CD4-positive, alpha-beta T cell treated with Interleukin-15 for 1 hour (primary cell): ENCODE data around the gene STAM.
A peak's percentile ranks its signal among the peaks of the same experiment; 100 is the strongest.
"Not testable (repeated sequence)": the region's sequence is repeated elsewhere in the genome, so short reads cannot be mapped to it uniquely, and the experiment has no call there.

Experiments
- DNase-seq: peaks from one replicate; pipeline ENCODE4 v3.0.0-alpha.2; 2020

The STAM gene

DNA sequence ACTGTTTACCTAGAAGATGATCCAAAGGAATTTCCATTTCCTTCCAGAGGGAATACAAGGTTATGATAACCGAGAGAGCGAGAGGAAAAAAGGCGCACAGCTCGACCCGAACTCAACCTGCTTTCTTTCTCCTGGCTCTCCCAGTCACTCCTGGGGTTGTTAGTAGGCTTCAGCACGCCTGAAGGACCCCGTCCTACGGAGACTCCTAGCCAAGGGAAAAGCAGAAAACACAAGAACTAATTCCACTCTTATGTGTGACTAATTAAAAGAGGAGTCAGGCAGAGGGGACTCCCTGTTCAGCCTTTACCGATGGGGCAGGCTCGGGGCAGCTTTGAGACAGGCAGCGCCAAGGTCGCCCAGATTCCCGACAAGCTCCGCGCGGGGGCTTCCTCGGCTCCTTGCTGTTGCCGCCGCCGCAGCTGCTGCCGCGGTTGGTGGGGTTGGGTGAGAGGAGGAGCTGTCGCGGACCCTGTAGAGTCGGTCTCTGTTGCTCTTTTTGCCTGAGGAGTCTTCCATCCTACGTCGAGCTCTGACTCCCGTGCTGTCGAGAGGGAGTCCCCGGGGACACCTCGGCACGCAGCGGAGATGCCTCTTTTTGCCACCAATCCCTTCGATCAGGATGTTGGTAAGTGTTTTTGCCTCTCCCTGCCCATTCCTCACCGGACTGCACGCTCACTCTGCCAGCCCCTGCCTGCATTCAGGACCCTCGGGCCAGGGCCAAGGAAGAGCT lies at the start of gene STAM:
STAM (plus strand) TSS at position 397 of the 730 bp plus-strand sequence; CDS start at position 586, 189 bp downstream.
- peak; percentile 93 for DNase-seq

DNA sequence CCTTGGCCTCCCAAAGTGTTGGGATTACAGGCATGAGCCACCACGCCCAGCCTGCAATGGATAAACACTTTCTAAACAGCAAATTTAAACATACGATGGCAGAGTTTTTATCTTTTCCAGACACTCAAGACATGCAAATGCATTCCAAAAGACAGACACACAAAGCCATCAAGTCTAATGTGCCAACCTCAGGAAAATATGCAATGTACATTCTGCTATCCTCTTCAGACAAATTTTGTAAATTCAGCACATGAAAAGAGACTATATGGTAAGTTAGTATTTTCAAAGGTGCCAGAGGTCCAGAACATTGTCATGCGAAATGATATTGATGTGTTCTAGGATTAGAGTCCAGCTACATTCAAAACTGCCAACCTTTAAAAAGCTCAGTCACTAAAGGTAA lies 46.6 kb upstream of the STAM start:
- DNase-seq = no peak

DNA sequence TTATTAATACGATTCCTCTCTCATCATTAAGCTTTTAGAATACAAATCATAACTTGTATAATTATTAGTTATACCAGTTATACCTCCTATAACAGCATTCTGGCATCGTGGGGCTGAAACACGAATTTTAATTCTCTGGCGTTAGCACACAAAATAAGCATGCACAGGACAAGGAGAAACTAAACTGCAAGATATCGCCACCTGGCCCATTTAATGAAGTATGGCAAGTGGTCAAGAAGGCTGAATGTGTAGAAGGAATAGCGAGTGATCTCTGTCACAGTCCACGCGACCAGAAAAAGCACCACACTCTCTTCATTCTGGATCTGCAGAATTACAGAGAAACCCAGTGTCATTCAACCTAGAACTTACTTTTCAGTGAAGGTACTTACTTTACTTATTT lies 44.9 kb upstream of the STAM start:
- DNase-seq = no peak

DNA sequence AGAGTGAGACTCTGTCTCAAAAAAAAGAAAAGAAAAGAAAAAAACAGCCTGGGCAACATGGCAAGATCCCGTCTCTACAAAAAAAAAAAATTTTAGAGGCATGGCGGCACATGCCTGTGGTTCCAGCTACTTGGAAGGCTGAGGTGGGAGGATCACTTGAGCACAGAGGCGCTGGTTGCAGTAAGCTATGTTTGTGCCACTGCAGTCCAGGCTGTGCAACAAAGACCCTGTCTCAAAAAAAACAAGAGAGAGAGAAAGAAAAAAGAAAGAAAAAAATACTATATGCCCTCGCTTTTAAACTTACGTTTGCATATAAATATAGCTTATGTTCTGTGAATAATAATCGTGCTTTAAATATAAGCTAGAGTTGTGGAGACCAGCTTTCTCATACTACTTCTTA lies 38.0 kb upstream of the STAM start:
- no peak for DNase-seq

DNA sequence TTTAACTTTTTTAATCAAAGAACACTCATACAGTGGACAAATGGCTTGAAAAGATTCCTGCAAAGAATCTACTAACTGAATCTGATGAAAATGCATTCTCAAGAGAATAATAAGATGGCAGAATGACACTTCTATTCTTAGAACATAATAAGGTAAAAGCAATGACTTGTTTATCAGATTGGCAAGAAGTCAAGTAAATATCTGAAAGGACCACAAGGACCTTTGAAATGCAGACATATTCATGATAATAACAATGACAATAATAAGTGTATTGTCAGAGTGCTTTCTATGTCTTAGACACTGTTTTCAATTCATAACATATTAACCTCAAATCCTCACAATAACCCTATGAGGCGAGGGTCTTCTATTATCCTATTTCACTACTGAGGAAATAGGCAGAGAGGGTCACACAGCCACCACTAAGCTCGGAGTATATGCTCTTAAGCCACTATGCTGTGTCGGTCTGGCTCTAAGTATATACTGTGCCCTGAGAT lies 37.4 kb upstream of the STAM start:
- DNase-seq = no peak

DNA sequence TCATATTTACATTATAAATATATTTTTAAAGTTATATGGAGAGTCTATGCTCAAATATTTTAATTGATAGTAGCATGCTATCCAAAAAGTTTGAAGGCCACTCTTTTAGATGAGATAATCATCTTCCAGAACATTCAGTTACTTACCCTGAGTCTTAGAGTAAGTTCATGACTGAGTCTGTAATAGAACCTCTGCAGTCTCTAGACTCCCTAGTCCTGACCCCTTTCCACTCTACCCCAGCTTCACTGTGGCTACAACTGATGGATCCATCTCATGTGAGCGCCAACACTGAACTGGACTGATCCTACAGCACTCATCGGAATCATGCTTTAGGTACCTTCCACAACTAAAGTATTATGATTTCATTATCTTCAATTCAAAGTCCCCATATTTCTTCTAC lies 36.9 kb upstream of the STAM start:
- DNase-seq = no peak

DNA sequence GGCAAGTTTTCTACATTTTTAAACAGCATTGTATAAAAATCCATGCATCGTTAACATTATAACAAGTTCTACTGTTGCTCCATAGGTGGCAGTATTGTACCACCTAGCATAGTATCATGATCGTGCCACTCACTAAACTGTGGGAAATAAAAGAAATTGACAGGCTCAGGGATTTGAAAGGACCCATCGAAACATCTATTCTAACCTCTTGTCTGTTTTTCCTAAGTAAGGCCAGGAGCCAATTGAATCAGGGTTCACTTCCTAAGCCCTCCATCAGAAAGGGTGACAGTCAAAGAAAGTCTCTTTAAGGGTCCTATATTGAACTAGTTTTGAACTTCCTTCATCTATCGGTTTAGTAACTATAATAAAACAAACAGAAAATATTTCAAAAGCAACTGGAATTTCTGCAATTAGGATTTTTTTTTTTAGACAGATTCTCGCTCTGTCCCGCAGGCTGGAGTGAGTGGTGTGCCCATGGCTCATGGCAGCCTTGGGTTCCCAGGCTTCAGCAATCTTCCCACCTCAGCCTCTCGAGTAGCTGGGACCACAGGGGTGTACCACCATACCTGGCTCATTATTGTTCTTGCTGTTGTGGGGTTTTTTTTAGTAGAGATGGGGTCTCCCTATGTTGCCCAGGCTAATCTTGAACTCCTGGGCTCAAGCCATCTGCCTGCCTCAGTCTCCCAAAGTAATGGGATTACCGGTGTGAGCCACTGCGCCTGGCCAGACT lies 36.2 kb upstream of the STAM start:
- no peak for DNase-seq

DNA sequence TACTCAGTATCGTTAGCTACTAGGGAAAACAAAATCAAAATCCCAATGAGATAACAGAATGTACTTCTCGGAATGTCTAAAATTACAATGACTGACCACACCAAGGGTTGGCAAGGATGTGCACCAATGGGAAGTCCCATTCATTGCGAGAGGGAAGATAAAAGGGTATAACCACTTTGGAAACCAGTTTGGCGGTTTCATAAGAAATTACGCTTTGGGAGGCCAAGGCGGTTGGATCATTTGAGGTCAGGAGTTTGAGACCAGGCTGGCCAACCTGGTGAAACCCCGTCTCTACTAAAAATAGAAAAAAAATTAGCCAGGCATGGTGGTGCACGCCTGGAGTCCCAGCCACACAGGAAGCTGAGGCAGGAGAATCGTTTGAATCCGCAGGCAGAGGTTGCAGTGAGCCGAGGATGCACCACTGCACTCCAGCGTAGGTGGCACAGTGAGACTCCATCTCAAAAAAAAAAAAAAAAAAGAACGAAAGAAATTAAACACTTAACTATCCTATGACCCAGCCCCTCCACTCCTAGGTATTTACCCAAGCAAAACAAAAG lies 34.4 kb upstream of the STAM start:
- no peak for DNase-seq

DNA sequence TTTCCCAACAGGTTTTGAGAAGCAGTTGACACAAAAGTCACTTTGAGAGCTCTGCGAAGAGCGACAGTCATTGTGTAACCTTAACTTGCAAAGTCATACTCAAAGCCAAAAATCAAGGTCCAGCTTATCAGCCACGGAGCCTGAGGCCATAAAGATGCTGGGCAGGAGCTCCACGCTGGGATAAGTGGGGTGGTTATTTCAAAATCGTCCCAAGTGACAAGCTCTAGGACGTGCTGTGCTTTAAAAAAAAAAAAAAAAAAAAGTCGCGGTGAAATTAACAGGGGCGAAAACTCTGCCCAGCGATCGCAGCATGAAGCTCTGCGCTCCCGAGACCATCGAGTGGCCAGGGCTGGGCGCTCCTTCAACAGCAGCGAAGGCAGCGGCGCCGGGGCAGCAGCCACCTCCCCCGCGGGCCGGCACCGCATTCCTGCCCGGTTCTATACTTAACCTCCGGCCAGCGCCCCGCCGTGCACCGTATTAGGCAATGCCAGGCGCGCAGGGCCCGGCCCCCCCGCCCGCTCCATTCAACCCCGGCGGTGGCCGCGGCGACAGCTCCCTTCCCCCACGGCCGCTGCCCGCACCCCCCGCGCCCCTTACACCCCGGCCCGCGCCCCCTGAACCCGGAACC lies 27.4 kb upstream of the STAM start:
- DNase-seq = peak; percentile 17

DNA sequence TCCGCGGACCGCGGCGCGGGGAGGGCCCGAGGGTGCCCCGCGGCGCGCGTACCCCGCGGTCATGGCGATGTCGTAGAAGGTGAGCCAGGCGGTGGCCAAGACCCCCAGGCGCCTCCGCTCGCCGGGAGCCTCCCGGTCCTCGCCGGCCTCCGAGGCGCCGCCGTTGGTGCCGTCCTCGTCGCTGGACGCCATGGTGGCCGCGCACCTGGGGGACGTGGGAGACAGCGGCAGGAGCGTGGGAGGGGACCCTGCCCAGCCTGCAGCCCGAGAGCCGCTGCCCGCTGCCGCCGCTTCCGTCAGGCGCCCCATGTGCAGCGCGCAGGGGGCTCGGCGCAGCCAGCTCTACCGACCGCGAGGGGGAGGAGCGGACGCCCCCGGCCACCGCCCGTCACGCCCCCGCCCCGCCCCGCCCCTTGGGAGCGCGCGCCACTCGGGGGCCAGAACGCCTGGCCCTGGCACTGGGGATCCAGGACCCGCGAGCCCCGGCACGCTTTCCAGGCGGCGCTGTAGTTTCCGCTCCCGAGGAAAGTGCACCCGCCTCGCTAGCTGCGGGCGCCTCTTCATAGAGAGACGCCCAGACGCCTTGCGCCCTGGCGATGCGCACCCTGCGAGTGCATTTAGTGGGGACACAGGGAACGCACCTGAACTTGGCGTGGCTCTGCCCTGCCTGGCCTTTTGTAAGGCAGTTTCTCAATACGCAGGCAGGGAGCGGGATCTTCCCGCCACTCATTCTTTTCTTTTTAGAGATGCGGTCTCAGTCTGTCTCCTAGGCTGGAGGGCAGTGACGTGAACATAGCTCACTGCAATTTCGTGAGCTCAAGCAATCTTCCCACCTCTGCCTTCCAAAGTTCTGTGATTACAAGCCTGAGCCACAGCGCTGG lies 26.7 kb upstream of the STAM start, which contains the start of gene HACD1:
HACD1 (minus strand) TSS at position 344 of the 881 bp plus-strand sequence; CDS start at position 309, 35 bp downstream.
- DNase-seq = peak; percentile 39

DNA sequence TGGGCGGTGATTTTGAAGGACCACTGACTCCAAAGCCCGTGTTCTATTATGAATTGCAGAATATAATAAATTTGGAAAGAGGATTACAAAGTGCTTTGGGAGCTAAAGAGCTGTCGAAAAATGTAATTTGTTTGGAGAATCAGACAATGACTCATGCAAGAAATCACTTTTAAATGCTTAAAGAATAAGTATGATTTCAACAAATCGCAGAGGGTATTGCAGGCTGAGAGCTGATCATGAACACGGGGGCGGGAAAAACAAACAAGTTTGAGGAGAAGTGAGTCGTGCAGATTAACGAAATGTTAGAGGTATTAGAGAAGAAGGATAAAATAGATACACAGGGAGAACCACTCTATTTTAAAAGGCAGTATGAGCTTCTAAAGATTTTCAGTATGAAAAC lies 21.9 kb upstream of the STAM start:
- DNase-seq = no peak

DNA sequence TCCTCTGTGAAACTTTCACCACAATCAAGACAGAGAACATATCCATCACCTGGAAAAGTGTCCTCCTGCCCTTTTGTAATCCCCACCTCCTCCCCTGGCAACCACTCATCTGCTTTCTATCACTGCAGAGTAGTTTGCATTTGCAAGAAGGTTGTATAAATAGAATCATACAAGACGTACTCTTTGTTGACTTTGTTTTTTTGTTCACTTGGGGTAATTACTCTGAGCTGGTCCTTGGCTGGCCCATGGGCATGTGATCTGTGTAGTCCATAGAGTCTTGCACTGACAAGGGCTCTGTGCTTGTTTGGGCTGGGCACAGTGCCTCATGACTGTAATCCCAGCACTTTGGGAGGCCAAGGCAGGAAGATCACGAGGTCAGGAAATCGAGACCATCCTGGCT lies 19.0 kb upstream of the STAM start:
- no peak for DNase-seq

DNA sequence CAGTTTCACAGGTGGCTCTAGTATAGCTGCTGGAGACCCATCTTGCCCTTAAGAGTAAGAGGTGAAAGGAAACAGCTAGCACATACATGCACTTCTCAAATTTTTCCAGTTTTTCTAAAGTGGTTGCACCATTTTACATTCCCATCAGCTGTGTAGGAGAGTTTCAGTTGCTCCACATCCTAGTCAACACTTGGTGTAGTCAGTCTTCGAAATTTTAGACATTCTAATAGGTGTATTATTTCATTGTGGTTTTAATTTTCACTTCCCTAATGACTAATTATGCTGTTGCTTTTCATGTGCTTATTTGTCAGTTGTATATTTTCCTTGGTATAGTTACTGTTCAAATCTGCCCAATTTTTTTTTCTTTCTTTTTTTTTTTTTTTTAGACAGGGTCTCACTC lies 17.3 kb upstream of the STAM start:
- no peak for DNase-seq

DNA sequence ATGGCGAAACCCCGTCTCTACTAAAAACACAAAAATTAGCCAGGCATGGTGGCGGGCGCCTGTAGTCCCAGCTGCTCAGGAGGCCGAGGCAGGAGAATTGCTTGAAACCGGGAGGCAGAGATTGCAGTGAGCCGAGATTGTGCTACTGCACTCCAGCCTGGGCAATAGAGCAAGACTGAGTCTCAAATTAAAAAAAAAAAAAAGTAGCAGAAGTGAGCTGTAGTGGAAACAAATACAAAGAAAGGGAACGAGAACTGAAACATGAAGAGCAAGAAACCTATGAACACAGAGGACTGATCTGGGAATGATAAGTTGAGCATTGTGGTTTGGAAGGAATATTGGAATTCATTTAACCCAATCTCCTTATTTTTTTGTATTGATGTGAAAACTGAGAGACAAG lies 11.4 kb upstream of the STAM start:
- not testable (repeated sequence) for DNase-seq

DNA sequence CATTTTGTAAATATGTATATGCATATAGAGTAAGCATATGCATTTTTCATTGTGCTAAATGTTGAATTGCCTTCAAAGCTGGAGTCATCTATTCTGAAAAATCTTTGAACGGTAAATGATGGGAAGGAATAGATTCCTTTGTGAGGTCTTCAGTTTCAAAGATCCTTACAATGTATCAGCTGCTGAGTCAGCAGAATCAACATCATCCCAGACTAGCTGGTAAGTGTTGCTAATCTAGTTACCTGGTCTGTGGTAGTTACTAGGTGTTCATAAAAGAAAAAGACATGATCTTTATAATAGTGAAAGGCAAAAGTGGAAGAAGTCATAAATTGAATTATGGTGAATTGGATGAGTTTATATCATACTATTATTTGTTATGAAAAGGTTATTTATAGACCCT lies 10.6 kb upstream of the STAM start:
- DNase-seq = no peak

DNA sequence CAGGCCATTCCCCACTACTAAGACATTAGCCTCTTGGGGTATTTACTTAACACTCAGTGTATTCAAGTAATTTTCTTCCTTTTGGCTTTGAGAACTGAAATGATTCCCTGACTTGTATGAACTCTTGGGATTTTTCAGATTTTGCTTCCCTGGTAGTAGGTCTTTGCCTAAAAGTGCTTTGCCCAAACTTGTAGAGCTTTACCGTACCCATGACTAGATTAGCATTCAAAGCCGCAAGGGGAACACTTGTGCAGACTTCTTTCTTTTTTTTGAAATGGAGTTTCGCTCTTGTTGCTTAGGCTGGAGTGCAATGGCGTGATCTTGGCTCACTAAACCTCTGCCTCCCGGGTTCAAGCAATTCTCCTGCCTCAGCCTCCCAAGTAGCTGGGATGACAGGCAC lies 6.1 kb upstream of the STAM start:
- DNase-seq = no peak

DNA sequence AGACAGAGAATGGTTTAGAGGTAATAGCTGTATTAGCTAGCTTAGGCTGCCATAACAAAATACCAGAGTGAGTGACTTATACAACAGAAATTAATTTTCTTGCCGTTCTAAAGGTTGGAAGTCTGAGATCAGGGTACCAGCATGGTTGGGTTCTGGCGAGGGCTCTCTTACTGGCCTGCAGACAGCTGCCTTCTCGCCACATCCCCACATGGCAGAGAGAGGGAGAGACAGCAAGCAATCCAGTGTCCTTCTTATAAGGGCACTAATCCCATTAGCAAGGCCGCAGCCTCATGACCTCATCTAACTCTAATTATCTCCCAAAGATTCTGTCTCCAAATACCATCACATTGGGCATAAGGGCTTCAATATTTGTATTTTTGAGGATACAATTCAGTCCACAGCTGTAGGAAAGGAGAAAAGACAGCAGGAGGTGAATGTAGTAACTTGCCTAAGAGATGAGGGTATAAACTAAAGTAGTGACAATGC lies 3.6 kb upstream of the STAM start:
- DNase-seq = no peak

DNA sequence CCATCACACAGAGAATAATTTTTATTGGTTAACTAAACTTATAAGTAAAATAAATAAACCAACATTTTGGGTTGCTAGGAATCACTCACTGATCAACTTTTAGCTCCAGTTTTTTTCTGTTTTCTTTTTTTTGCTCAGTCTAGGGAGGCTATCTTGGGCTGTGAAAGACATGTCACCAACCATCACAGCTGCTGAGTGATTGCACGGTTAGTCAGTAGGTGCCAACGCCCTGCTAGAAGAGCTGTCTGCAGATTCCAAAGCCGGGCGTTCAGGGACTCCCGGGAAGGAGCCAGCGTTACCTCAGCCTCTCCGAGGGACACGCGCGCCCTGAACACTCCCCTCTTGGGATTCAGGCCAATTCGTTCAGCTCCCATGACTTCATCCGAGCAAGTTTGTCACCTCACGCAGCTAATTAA lies 604 bp upstream of the STAM start:
- DNase-seq = peak; percentile 22

DNA sequence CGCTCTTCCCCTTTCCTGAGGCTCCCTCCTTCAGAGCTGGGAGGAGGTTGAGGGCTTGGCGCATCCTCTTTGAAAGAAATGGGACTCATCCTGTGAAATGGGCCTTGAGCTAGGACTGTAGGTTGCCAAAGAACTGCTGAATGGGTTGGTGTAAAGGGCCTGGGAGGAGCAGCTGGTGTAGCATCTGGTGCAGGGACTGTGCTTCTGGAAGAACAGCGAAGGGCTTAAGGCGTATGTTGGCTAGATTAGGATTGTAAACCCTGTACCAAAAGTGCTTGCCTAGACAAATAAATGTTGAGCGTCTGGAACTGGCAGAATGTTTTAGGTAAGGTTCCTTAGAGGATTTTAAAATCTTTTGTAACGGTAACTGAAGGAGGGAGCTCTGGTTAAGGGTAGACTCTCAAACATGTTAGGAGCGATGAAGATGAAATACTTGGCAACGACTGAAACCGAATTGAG lies 563 bp downstream of the STAM start:
- no peak for DNase-seq

DNA sequence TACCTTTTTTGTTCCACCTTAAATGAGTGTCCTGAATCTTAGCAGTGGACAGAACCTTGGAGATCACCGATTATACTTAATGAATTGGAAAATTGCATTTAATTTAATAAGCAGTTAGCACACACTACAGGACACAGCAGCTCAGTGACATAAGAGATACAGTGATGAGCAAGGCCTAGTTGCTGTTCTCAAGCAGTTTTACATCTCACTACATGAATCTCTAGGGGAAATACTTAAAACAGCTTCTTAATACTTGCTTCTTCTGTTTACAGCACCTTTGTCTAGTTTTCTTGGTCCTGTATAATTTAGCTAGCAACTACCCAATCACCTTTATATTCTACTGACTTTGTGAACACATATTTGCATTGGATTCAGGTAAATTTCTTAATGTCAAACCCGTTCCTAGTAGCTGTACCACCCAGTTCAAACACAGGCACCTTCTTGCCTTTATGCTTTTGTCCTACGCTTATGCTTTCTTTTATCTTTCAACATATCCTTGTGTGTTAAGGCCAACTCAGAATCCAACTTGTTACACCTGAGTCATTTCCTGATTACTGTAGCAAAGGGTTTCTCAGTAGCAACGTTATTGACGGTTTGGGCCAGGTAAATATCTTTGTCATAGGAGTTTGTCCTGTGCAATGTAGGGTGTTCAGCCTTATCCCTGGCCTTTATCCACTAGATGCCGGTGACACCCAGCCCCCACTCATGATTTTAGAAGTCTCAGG lies 1.8 kb downstream of the STAM start:
- DNase-seq = no peak

DNA sequence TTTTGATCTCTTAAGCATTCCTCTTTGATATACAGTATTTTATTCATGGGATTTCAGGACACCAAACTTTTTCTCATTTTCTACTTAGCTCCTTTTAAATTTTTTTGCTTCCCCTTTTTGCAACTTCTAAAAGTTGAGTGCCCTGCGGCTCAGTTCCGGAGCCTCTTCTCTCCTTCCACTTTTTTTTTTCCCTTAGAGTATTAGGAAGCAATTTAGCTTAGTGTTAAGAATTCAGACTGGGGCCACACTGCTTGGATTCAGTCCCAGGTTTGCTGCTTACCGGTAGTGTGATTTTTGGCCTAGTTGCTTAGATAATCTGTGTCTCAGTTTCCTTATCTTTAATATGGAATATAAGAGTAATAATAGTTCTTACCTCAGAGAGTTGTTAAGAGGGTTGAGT lies 3.4 kb downstream of the STAM start:
- no peak for DNase-seq
